T-helper 1 cell treated with Interleukin-12 subunit alpha and Interleukin-12 subunit beta and Interleukin-4 antibody, amounts not matched to agents 30 μg/mL and 1 μg/mL, for 36 hours (primary cell): ENCODE data around the gene PDE4B.

Experiments used
- H3K27ac Mint-ChIP-seq: one replicate; pipeline ENCODE4 v1.8.0; 2021; ENCODE audit warnings: mild to moderate bottlenecking, mixed read lengths
- H3K27me3 Mint-ChIP-seq: one replicate; pipeline ENCODE4 v1.8.0; 2021; ENCODE audit warnings: low read depth, mixed read lengths
- H3K36me3 Mint-ChIP-seq: one replicate; pipeline ENCODE4 v1.8.0; 2021; ENCODE audit warnings: low read depth, mixed read lengths
- H3K4me1 Mint-ChIP-seq: one replicate; pipeline ENCODE4 v1.8.0; 2021; ENCODE audit warnings: low read depth, mixed read lengths
- H3K4me3 Mint-ChIP-seq: one replicate; pipeline ENCODE4 v1.8.0; 2021; ENCODE audit warnings: mild to moderate bottlenecking, moderate library complexity, mixed read lengths
- H3K9me3 Mint-ChIP-seq: one replicate; pipeline ENCODE4 v1.8.0; 2021; ENCODE audit warnings: mixed read lengths

PDE4B gene

GRCh38 chr1:66336641-66336990, 543.9 kb downstream of the PDE4B start:
- Mint-ChIP-seq H3K27me3 (no peaks in the 10 kb centered on the region), H3K4me1 (peaks cover 46% of the 10 kb centered on the region), H3K27ac (peak overlapping the region; percentile 95), H3K36me3 (peaks cover 46% of the 10 kb centered on the region), H3K4me3 (peak overlapping the region; percentile 97), H3K9me3 (no peaks in the 10 kb centered on the region)

GRCh38 chr1:66337249-66337648, 544.6 kb downstream of the PDE4B start:
- peak overlapping the region; percentile 95 for H3K27ac Mint-ChIP-seq
- H3K4me3 Mint-ChIP-seq = peak overlapping the region; percentile 97
- H3K4me1 Mint-ChIP-seq = peaks cover 48% of the 10 kb centered on the region
- no peaks in the 10 kb centered on the region for H3K9me3 Mint-ChIP-seq
- peaks cover 48% of the 10 kb centered on the region for H3K36me3 Mint-ChIP-seq
- no peaks in the 10 kb centered on the region for H3K27me3 Mint-ChIP-seq

GRCh38 chr1:66339944-66340343, 547.2 kb downstream of the PDE4B start:
- H3K4me3 Mint-ChIP-seq = peak overlapping the region; percentile 61
- H3K9me3 Mint-ChIP-seq = no peaks in the 10 kb centered on the region
- H3K36me3 Mint-ChIP-seq = peaks cover 39% of the 10 kb centered on the region
- H3K27ac Mint-ChIP-seq = peak overlapping the region; percentile 71
- no peaks in the 10 kb centered on the region for H3K27me3 Mint-ChIP-seq
- peaks cover 58% of the 10 kb centered on the region for H3K4me1 Mint-ChIP-seq

DNA sequence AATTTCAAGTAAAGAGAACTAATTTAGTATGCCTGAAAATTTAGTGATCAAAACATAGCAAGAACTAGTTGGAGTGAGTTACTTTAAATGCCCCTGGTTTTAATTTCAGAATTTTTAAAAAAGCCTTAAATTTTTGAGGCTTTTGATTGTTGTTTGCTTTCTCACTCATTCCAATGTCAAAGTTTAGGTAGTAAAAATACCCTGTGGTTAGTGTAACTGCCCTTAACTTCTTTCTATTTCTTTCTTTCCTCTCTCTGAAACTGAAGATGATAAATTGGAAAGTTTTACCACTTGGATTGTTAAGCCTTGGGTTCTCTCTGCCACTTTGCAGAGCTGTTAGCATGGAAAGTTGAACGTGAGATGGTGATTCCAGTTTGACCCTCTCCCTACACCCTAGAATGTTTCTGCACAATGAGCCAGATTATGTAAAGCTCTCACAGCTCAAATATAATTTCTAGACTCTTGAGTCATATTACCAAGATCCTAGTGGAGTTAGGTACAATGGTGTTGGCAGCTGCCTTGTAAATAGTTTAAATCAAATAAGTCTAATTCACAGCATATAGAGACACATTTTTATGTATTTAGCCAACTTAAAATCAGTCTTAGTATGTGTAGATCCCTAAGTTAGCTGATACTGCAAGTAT, 548.9 kb downstream of the PDE4B start:
- Mint-ChIP-seq H3K9me3 (no peaks in the 10 kb centered on the region), H3K4me3 (peak overlapping the region; percentile 64), H3K27ac (peak overlapping the region; percentile 69), H3K36me3 (peaks cover 43% of the 10 kb centered on the region), H3K27me3 (no peaks in the 10 kb centered on the region), H3K4me1 (peaks cover 64% of the 10 kb centered on the region)

GRCh38 chr1:66342707-66343106, 550.0 kb downstream of the PDE4B start:
- no peaks in the 10 kb centered on the region for H3K27me3 Mint-ChIP-seq
- H3K4me1 Mint-ChIP-seq = peaks cover 61% of the 10 kb centered on the region
- H3K27ac Mint-ChIP-seq = peak overlapping the region; percentile 18
- H3K9me3 Mint-ChIP-seq = no peaks in the 10 kb centered on the region
- peaks cover 37% of the 10 kb centered on the region for H3K36me3 Mint-ChIP-seq
- H3K4me3 Mint-ChIP-seq = peak overlapping the region; percentile 23

DNA sequence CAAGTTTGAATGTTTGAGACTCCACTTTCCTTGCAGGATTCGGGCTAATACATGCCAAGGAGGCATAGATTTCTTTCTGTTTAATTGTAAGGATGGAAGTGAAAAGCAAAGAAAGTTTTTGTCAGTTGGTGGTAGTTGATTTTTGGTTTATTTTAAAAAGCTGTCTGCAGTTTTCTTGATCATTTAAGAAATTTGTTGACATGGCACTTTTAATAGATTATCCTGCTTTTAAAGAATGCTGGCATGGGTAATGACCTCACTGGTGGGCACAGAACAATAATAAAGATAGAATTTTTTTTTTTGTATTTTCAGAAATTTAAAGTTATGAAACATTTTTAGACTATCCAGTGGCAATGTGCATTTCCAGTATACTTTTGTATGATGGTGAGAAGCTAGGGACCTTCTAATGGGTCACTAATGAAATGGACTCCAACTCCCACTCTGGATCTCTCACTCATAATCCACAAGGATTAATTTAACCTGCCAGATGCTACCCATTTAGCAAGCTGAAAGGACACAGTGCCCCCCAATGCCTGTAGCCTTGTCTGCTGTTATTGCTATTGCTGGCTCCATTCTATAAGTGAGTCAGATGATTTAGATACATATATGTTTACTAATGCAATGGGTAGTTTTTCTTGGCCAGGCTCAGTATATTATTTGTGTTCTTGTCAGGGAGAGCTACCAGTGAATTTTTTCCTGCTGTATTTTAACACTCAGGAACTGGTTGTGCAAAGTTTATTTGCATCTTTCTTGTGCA, 551.1 kb downstream of the PDE4B start:
- Mint-ChIP-seq H3K4me3 (peak overlapping the region; percentile 46), H3K4me1 (peaks cover 57% of the 10 kb centered on the region), H3K27ac (peak overlapping the region; percentile 0), H3K9me3 (no peaks in the 10 kb centered on the region), H3K36me3 (peaks cover 34% of the 10 kb centered on the region), H3K27me3 (no peaks in the 10 kb centered on the region)

DNA sequence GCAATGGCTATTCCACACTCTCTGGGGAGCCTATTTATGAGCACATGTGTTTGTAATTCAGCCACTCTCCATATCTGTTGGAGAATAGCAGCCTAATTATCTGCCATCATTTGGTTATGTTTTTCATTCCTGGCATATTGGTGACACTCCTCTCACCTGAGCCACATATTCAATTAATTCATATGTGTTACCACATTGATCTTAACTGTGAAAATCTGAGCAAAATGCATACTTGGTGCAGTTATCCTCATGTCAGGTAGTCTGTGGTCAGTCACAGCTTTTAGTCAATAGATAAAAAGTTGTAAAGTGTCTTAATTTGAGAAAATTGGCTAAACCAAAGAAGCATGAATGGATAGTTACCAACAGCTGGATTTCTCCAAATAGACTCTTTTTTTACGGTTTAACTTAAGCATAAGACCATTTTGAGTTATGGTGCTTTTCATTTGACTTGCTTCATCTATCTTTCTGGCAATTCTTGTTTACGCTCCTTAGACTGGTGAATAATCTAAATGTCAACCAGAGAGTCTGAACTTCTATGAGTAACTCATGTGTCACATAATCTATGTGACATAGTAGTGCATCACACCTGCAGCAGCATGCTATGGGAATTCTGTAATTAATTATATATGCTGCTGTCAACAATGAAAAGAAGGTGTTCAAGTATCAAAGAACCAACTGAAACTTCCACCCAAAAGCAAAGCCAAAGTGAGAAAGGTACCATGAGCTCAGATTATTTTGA, 553.5 kb downstream of the PDE4B start:
- H3K4me1 Mint-ChIP-seq = peaks cover 72% of the 10 kb centered on the region
- peaks cover 36% of the 10 kb centered on the region for H3K36me3 Mint-ChIP-seq
- peak overlapping the region; percentile 33 for H3K4me3 Mint-ChIP-seq
- H3K27ac Mint-ChIP-seq = peak overlapping the region; percentile 71
- no peaks in the 10 kb centered on the region for H3K9me3 Mint-ChIP-seq
- no peaks in the 10 kb centered on the region for H3K27me3 Mint-ChIP-seq

GRCh38 chr1:66346873-66347272, 554.2 kb downstream of the PDE4B start:
- H3K4me3 Mint-ChIP-seq = peak overlapping the region; percentile 19

GRCh38 chr1:66348776-66349175, 556.1 kb downstream of the PDE4B start:
- Mint-ChIP-seq H3K27me3 (no peaks in the 10 kb centered on the region), H3K27ac (peak overlapping the region; percentile 85), H3K36me3 (peaks cover 43% of the 10 kb centered on the region), H3K4me3 (peak overlapping the region; percentile 77), H3K9me3 (peaks cover 3% of the 10 kb centered on the region), H3K4me1 (peaks cover 81% of the 10 kb centered on the region)

More at GRCh38 chr1:66346873-66347272, 554.2 kb downstream of the PDE4B start:
- Mint-ChIP-seq H3K36me3 (peaks cover 34% of the 10 kb centered on the region), H3K9me3 (no peaks in the 10 kb centered on the region), H3K4me1 (peaks cover 73% of the 10 kb centered on the region), H3K27ac (peak overlapping the region; percentile 71), H3K27me3 (no peaks in the 10 kb centered on the region)

DNA sequence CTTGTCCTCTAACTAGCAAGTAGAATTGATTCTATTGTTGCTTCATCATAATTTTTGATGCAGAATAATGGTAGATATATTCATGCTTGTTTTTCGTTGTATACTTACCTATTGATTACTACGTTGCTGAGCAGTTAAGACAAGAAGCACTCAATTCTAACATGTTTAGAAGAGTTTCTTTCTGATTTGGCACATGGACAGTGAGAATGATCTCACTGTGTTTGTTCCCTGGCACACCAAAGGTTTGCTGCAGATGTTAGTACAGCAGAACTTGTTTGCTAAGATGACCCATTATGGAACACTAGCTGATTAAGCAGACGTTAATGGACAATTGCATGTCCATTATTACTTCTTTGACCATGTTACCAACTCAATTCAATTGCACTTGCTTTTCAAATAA, 556.5 kb downstream of the PDE4B start:
- Mint-ChIP-seq H3K4me3 (peak overlapping the region; percentile 77), H3K4me1 (peaks cover 81% of the 10 kb centered on the region), H3K27me3 (no peaks in the 10 kb centered on the region), H3K27ac (peak overlapping the region; percentile 85), H3K9me3 (peaks cover 3% of the 10 kb centered on the region), H3K36me3 (peaks cover 43% of the 10 kb centered on the region)

GRCh38 chr1:66350001-66350547, 557.4 kb downstream of the PDE4B start:
- H3K36me3 Mint-ChIP-seq = peaks cover 38% of the 10 kb centered on the region
- no peaks in the 10 kb centered on the region for H3K27me3 Mint-ChIP-seq
- H3K4me1 Mint-ChIP-seq = peaks cover 82% of the 10 kb centered on the region
- peak overlapping the region; percentile 85 for H3K27ac Mint-ChIP-seq
- peak overlapping the region; percentile 77 for H3K4me3 Mint-ChIP-seq
- peaks cover 3% of the 10 kb centered on the region for H3K9me3 Mint-ChIP-seq

GRCh38 chr1:66351478-66351877, 558.8 kb downstream of the PDE4B start:
- Mint-ChIP-seq H3K4me1 (peaks cover 79% of the 10 kb centered on the region), H3K4me3 (peak overlapping the region; percentile 73)

DNA sequence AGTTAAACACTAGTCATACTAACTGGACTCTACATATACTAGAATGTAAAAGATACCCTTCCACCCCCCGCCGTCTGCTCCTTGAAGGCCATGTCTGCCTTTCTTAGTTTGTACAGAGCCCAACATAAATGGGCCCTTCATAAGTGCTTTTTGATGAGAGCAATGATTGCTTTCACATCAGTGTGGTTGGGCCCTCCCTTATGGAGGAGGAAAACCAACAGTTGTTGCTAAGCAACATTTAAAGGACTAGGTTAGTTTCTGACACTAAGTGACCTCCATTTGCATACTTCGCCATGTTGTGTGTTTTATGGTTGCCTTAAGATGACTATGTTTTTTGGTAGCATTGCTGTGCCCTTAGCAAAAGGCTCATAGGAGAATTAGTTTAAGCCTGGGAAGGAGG, 559.2 kb downstream of the PDE4B start:
- H3K9me3 Mint-ChIP-seq = peaks cover 3% of the 10 kb centered on the region
- peaks cover 43% of the 10 kb centered on the region for H3K36me3 Mint-ChIP-seq
- peaks cover 79% of the 10 kb centered on the region for H3K4me1 Mint-ChIP-seq
- no peaks in the 10 kb centered on the region for H3K27me3 Mint-ChIP-seq
- H3K4me3 Mint-ChIP-seq = peak overlapping the region; percentile 73
- peak overlapping the region; percentile 85 for H3K27ac Mint-ChIP-seq

More at GRCh38 chr1:66351478-66351877, 558.8 kb downstream of the PDE4B start:
- Mint-ChIP-seq H3K27ac (peak overlapping the region; percentile 85), H3K9me3 (peaks cover 3% of the 10 kb centered on the region), H3K27me3 (no peaks in the 10 kb centered on the region), H3K36me3 (peaks cover 42% of the 10 kb centered on the region)

GRCh38 chr1:66352792-66353191, 560.1 kb downstream of the PDE4B start:
- Mint-ChIP-seq H3K4me1 (peaks cover 84% of the 10 kb centered on the region), H3K36me3 (peaks cover 49% of the 10 kb centered on the region), H3K27ac (peak overlapping the region; percentile 43), H3K27me3 (no peaks in the 10 kb centered on the region), H3K4me3 (peak overlapping the region; percentile 13), H3K9me3 (peaks cover 3% of the 10 kb centered on the region)
